NCI-H2029 (cell line): ENCODE measurements around the gene TGFB3.
A peak's percentile ranks its signal among the peaks of the same experiment; 100 is the strongest.

ENCODE experiments used
- DNase-seq: peaks from one replicate; lab custom pipeline; 2025; lab: John Stamatoyannopoulos, UW

TGFB3 gene

DNA sequence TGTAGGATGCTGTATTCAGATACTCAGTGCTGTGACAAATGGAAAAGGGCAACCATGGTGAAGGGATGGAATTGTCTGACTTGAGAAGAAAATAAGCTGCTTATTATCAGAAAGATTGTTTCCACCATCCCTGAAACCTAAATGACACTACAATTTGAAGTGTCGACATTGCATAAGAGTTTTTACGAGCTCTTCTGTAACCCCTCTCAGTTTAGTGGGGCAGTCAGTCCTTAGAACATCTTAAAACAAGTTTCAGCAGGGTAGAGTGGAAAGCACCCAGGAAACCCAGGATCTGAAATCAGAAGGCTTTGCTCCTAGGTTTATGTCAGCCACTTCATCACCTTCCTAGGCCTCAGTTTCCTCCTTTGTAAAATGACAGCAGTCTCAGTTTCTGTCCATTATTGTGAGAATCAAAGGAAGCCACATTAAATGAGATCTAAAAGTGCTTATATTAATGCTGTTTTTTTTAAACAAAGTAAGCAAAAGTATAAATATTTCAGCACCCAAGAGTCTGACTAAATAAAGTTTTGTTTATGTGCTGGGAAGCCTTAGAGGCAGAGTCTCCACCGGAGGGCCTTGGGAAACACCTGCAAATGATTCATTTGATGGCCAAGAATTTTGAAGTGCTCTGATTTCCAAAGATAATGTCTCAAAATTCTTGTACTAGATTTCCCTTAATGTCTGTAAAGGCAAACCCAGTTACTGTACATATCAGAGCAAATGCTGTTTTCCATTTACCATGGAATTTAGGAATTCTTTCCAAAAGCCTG is 5.6 kb upstream of the TGFB3 start:
- no peak for DNase-seq

- DNase-seq: no peak
These were observed 4.6 kb upstream of the TGFB3 start for GRCh38 chr14:75986439-75986765.

DNA sequence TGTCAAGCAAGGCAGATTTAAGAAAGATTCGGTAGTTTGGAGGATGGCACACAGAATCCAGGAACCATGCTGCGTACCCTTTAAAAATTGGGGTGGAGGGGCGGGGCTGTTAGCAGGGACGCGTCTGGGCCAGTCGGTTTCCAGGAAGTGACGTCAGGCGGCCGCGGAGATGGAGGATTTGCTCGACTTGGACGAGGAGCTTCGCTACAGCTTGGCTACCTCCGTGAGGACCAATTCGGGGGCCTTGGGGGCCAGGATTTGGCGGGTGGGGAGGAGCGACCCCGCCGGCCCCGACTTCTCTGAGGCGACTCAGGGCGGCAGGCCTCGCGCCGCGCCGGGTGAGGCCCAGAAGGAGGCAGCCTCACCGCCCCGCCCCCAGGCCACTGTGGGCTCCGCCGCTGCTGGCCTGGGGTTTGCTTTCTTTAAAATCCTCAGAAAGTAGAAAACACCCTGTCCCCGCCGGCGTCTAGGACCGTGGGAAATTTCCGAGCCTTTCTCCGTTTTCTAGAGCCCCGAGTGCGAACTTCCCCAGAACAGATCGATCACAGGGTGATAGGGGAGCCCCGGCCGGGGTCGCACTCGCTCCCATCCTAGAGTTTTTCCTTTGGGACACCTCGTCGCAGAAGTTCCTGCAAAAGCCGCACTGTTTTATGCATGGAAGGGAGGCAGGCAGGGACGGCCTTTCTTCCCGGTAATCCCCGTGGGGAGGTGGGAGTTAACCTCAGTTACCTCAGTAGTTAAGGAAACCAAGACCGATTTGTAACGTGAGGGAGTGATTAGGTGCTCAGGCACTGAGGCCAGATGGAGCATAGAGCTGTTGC is 4.0 kb upstream of the TGFB3 start, which contains the start of gene IFT43:
Gene IFT43 (plus strand): TSS at position 146 of the 821 bp plus-strand sequence. CDS start 24 bp downstream, at position 170.
- DNase-seq: peak; percentile 6

GRCh38 chr14:75984674-75985073 is 2.9 kb upstream of the TGFB3 start:
- DNase-seq: peak; percentile 18

- DNase-seq: no peak
These were observed 1.2 kb upstream of the TGFB3 start for GRCh38 chr14:75983019-75983358.

DNA sequence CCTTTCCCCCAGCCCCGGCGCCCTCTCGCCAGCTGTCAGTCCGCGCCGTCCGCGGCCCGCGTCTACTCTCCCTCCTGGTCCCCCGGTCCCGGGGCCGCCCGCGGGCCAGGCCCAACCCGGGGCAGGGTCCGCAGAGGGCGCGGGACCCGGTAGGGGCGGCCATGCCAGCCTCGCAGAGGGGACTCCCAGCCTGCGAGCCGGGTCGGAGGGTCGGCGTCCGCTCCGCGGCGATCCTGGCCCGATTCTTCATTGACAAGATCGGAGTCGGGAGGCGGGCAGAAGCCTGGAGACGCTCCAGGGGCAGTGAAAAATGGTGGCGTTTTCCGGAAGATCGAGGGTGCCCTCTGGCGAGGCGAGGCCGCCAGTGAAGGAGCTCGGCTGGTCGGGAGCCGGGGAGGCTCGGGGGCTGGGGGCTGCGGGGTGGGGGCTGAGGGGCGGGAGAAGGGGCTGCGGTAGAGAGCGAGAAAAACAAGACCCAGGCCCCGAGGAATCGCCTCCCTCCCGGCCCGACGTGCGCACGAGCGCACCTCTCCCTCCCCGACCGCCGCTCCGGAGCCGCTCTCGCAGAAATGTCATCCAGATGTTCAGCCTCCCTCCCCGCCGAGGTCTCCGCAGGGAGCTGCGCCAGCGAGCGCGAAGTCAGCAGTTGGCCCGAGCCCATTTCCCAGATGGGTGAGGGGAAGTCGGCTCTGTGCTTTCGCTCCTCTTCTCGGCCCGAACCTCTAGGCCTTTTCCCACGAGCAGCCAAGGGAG is 647 bp upstream of the TGFB3 start:
- DNase-seq: peak; percentile 25

DNA sequence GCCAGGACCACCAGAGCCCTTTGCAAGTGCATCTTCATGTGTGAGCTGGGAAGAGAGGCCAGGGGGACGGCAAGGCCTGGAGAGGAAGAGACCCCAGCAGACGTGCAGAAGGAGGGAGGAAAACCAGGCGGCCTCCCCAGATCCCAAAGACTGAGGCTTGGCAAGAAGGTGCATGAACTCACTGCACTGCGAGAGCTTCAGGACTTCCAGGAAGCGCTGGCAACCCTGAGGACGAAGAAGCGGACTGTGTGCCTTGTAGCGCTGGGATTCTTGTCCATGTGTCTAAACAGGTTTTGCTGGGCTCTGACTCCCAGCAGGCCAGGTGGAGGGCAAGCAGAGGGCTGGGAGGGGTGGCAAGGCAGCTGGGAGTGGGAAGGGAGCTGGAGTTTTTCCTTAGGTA is 939 bp downstream of the TGFB3 start:
- no peak for DNase-seq

GRCh38 chr14:75979648-75980565 is 1.9 kb downstream of the TGFB3 start:
- DNase-seq: no peak

DNA sequence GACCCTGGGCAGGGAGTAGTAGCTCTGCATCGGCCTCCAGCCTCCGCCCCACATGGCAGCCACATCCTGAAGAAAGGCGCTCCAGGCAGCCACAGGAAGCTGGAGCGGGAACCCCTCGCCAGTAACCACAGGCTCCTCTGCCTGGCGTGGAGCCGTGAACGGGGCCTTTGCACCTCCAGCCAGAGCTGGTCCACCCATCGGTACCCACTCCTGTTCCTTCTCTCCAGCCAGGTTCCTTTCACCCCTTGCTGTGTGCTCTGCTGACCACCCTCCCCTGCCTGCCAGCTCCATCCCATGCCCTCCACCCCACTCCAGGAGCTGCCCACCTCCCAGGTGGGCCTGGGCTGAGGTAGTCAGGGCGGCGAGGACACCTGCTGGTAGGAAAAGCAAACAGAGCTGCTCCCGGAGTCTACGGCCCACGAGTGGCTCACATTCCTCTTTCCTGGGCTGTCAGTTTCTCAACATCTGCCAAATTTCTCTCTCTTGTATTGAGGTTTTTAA is 2.7 kb downstream of the TGFB3 start:
- no peak for DNase-seq

GRCh38 chr14:75978249-75978731 is 3.5 kb downstream of the TGFB3 start:
- DNase-seq: no peak

DNA sequence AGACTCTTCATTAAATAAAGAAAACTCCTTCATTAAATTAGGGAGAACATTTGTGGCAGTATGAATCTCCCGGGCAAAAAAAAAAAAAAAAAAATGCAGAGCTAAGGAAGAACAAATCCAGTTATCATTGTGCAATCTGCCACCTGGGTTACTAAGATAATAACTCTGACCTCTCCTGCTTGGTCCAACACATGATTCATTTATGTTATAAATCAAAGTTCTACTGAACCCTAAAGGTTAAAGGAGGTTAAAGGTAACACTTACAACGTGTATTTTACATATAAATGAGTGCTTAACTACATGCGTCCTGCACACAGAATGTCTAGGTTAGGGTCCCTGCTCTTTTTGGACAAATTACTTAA is 4.2 kb downstream of the TGFB3 start:
- no peak for DNase-seq

DNA sequence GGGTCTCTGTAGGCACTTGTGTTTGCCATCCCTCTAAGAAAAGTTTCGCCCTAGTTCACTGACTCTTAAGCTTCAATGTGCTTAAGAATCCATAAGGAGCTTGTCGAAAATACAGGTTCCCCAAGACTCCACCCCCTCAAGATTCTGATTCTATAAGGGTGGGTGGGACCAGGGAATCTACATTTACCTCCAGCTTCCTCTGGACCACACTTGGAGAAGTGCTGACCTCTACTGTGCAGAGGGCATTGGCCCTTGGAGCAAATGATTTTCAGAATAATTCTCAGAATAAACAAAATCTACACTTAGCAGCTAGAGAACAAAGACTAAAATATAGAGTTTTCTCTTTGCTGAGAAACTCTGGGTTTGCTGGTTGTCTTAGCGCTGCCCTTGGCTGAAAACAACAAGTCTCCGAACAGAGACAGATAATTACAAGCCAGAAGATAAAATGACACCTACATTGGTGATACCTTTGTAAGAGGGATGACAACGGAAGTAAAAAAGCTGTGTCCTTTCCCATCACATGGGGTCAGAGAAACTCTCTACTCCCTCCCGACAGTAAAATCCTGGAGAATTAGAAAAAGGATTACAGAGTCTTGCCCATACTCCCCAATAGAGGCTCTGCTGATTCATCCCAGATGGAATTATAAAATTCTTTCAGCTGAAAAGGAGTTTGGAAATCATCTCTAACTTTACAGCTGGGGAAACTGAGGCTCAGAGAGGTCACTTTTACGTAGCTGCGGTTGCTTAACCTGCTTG is 4.8 kb downstream of the TGFB3 start:
- no peak for DNase-seq

- no peak for DNase-seq
These were observed 8.9 kb downstream of the TGFB3 start for GRCh38 chr14:75972801-75973421.

DNA sequence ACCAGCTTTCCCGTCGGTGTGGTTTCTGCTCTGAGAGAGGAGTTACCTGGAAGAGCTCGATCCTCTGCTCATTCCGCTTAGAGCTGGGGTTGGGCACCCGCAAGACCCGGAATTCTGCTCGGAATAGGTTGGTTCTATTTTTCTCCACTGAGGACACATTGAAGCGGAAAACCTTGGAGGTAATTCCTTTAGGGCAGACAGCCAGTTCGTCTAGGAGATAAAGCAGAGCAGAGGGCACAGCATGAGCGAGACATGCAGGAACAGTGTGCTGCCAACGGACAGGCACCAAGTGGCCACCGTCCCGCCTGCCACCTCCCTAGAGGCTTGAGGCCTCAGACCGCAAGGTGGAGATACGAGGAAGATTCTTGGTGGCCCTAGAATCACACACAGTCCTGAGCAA is 10.3 kb downstream of the TGFB3 start:
- DNase-seq: no peak

GRCh38 chr14:75970989-75971388 is 10.8 kb downstream of the TGFB3 start:
- DNase-seq: no peak

GRCh38 chr14:75969891-75970290 is 11.9 kb downstream of the TGFB3 start:
- no peak for DNase-seq

DNA sequence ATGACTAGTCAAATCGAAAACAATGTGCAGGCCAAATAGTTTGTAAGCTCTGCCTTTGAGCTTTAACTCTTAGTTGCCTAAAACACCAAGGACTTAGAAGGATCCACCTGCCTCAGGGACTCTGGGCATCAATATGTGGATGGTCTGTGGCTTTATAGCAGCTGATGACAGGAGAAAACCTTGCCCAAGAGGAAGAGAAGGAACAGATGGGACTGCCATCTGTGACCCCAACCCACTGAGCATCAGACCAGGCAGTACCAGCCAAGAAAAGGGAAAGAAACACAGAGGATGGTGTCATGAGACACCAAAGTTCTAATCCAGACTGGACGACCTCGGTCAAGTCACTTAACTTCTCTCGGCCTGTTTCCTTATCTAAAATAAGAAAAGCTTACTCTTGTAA is 12.7 kb downstream of the TGFB3 start:
- no peak for DNase-seq

- DNase-seq: no peak
These were observed 13.3 kb downstream of the TGFB3 start for GRCh38 chr14:75968456-75968855.

DNA sequence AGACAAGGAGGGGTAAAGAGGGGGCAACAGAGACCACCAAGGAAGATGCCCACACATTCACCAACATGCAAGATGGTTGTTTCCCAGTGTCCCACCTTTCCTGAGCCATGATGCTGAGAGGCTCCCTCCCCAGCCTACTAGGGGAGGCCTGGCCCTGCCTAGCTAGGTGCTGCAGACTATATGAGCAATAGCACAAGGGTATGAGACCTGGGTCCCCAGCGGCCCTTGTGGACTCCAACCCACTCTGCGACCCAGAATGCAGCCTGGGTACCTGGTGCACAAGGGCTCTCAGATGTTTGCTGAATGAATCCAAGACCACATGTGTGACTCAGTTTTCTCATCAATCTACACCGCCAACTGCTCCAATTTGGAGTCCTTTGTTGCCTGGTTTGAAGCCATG is 13.9 kb downstream of the TGFB3 start:
- no peak for DNase-seq

- DNase-seq: no peak
These were observed 20.1 kb downstream of the TGFB3 start for GRCh38 chr14:75961662-75962061.
